GM12801 (cell line): ENCODE measurements around the gene SULT1A1.

ENCODE experiments used
- TF ChIP-seq, protein P1 (sequence below): IDR thresholded peaks from one replicate; pipeline ENCODE4 v1.5.1; 2011; ENCODE audit warnings: control low read depth; ENCODE audit not compliant: insufficient read length; ENCODE audit errors: extremely low read depth

SULT1A1 gene

DNA sequence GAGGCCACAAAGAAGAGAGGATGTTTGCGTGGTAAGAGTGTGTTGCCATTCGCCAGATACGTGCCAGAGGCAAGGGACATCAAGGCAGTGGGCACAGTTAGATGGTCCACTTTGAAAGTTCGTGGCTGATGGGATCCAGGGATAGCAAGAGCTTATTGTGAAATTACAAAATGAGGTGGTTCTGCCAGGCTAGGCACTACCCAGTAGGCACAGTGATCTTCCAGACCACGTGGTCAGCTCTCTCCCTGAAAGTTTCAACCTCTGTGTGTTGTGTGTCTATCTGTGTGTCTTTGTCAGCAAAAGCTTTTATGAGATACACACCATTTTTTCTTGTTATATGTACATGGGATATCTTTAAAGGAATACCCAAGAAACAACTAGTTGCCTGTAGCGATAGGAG lies 46.6 kb downstream of the SULT1A1 start:
- TF ChIP-seq, protein P1, sequence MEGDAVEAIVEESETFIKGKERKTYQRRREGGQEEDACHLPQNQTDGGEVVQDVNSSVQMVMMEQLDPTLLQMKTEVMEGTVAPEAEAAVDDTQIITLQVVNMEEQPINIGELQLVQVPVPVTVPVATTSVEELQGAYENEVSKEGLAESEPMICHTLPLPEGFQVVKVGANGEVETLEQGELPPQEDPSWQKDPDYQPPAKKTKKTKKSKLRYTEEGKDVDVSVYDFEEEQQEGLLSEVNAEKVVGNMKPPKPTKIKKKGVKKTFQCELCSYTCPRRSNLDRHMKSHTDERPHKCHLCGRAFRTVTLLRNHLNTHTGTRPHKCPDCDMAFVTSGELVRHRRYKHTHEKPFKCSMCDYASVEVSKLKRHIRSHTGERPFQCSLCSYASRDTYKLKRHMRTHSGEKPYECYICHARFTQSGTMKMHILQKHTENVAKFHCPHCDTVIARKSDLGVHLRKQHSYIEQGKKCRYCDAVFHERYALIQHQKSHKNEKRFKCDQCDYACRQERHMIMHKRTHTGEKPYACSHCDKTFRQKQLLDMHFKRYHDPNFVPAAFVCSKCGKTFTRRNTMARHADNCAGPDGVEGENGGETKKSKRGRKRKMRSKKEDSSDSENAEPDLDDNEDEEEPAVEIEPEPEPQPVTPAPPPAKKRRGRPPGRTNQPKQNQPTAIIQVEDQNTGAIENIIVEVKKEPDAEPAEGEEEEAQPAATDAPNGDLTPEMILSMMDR = no peak

DNA sequence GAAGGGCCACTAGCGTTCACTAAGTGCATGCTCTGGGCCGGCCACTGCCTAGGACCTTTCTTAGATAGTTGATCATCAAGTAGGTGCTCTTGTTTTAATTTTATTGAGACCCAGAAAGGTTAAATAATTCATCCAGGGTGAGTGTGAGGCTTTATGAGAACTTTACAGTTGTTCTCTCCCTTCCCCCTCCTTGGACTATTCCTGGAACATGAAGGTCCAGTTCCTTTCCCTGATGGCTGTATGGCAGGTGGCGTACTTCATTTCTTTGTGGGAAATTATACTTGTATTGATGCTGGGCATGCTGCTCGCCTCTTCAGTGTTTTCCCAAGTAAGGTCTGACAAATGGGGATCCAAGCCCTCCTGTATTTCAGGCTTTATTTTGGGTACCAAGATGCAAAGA lies 47.6 kb downstream of the SULT1A1 start:
- TF ChIP-seq, protein P1 = no peak

DNA sequence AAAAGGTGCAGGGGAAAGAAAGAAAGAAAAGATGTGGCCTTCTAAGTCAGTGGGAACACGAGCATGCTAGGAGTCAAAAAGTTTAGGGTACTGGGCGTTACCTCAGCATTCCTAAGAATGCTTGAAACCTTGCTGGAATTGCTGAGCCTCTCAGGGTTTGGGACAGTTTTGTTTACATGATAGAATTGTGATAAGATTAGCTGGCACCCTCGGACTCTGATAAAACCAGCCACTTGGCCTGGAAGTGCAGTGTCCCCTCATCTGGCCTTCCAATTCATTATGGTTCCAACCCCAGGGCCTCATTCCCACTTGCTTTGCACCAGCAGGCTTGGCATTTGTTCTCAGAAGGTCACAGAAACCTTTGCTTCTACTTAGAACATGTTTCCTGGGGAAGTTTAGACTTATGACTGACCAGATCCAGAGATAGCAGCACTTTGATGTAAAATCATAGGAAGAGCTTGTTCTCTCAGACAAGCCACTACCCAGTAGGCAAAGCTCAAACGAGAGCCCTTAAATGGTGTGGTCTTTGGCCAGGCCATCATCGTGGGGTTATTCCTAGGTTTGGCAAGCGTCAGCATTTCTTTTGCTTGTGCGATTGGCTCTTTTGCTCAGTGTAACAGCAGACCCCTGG lies 48.2 kb downstream of the SULT1A1 start:
- TF ChIP-seq, protein P1 = no peak

DNA sequence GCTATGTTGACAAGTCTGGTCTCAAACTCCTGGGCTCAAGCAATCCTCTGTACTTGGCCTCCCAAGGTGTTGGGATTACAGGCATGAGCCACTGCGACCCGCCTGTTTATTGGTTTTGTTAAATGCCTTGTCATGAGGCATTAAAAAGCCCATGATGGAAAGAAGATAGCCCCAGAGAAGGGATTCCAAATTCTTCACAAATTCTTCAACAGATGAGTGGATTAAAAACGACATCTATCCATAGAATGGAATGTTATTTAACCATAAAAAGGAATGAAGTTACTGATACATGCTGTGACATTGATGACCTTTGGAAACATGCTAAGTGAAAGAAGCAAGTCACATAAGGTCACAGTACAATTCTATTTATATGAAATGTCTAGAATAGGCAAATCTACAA lies 51.4 kb downstream of the SULT1A1 start:
- TF ChIP-seq, protein P1 = no peak

DNA sequence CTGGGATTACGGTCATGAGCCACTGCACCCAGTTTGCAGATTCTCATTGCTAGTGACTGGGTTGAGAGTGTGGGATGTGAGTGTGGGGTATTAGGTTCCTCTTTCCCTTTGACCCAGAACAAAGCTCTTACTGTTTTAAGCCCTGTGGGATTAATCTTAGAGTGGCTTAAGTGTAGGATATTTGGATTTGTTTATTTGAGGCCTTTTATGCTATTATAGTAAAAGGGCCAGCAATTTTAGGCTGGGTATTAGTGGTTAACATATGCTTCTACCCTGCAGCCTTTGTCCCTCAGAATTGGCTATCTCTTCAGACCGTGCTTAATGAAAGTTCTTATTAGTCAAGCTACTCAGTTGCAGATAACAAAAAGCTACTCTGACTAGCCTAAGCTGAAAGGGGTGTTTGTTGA lies 52.9 kb downstream of the SULT1A1 start:
- TF ChIP-seq, protein P1 = no peak

DNA sequence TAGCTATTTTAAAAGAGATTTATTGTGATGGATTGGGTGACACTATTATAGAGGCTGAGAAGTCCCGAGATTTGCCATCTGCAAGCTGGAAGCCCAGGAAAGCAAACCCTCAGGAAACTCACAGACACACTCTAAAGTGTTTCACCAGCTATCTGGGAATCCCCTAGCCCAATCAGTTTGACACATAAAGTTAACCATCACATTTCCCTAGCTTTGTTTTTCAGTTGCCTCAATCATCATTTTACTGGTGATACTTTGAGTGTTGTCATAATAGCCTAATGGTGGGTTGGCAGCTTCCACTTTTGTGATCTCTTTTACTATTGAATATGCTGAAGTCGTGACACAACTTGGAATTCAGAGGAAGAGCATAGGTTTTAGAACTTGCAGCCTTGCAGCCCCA lies 54.3 kb downstream of the SULT1A1 start:
- TF ChIP-seq, protein P1 = no peak
